HCT116 (cell line): Measurements from ENCODE around the gene SLF1. TPM values are rescaled to one million over a fixed set of nuclear protein-coding genes. Genes with fewer than 3 reads are reported as not detected.

Experiments used
- ATAC-seq: fragments of 200-7000 bp; cut with Tn5 transposase; 2 replicates; pipeline ENCODE4 v1.9.1; 2020; ENCODE audit warnings: mild to moderate bottlenecking, moderate library complexity
- BruUV-seq: library from RNA; stranded (reverse); fragments of 400-500 nt; replicated peaks from 2 replicates; lab custom pipeline; 2021; lab: Mats Ljungman, UMichigan
- CTCF ChIA-PET: fragments of 300-600 bp; sonication (Branson Sonifier 250); formaldehyde crosslinking; loops from one replicate; lab custom pipeline; 2021; ENCODE audit warnings: antibody characterized with exemption; lab: Charles Lee
- POLR2A ChIA-PET: fragments of 300-600, 350-600 bp; sonication (Branson Sonifier 250); formaldehyde crosslinking; loops from one replicate; lab custom pipeline; 2021; ENCODE audit warnings: antibody characterized with exemption; lab: Charles Lee
- RAD21 ChIA-PET, 2 experiments: fragments of 300-600 bp; sonication (Branson Sonifier 250); formaldehyde crosslinking; loops; one replicate each; lab custom pipeline; 2023; ENCODE audit warnings: low total read pairs in 2 of 2; ENCODE audit not compliant: uncharacterized antibody in 2 of 2, unreplicated experiment in 2 of 2, low non-redundant PET in 1 of 2; lab: Charles Lee
- DNase-seq: peaks from one replicate; pipeline ENCODE4 v3.0.0-alpha.2; 2010; ENCODE audit warnings: low read depth, low spot score
- H2AFZ ChIP-seq: fragments of 200-600 bp; shearing (Covaris generic), sonication (generic); 2 replicates; pipeline ENCODE4 v1.6.1; 2017; ENCODE audit warnings: low read depth, mixed run types, mixed read lengths, antibody characterized with exemption, low read length; ENCODE audit not compliant: poor library complexity, severe bottlenecking
- H3K27ac ChIP-seq: 2 replicates; pipeline ENCODE4 v1.5.1; 2012; ENCODE audit warnings: low read depth, low read length
- H3K27me3 ChIP-seq: fragments of 200-600 bp; sonication (generic); 2 replicates; pipeline ENCODE4 v1.6.1; 2016; ENCODE audit warnings: mixed run types, low read length, mixed read lengths; ENCODE audit not compliant: insufficient read depth
- H3K36me3 ChIP-seq, 2 experiments: fragments of 200-500 bp in 1 of 2; fragments of 200-600 bp in 1 of 2; sonication (Bioruptor generic) in 1 of 2; sonication (generic) in 1 of 2; 2 replicates each; pipeline versions ENCODE4 v1.5.1 to v1.6.1; 2014 to 2016; ENCODE audit warnings: low read length in 2 of 2, inconsistent platforms in 1 of 2, mixed read lengths in 1 of 2, mixed run types in 1 of 2; ENCODE audit not compliant: insufficient read depth in 2 of 2, control insufficient read depth in 1 of 2
- H3K4me1 ChIP-seq, 2 experiments: fragments of 200-600 bp in 1 of 2; sonication (generic) in 1 of 2; 2 replicates each; pipeline versions ENCODE4 v1.5.1 to v1.6.1; 2012 to 2017; ENCODE audit warnings: low read length in 2 of 2, inconsistent platforms in 1 of 2, mild to moderate bottlenecking in 1 of 2, mixed read lengths in 1 of 2, mixed run types in 1 of 2, moderate library complexity in 1 of 2; ENCODE audit not compliant: insufficient read depth in 2 of 2, control insufficient read depth in 1 of 2
- H3K4me2 ChIP-seq: fragments of 200-600 bp; sonication (generic); 2 replicates; pipeline ENCODE4 v1.6.1; 2017; ENCODE audit warnings: mixed run types, low read length, mixed read lengths
- H3K4me3 ChIP-seq, 2 experiments: fragments of 200-600 bp in 1 of 2; sonication (generic) in 1 of 2; replicated peaks in 1 of 2; 2 replicates each; pipeline ENCODE4 v1.5.1; 2011 to 2016; ENCODE audit warnings: low read length in 2 of 2, control low read depth in 1 of 2, low read depth in 1 of 2, mild to moderate bottlenecking in 1 of 2, mixed read lengths in 1 of 2, mixed run types in 1 of 2
- H3K79me2 ChIP-seq: fragments of 200-600 bp; sonication (generic); 2 replicates; pipeline ENCODE4 v1.6.1; 2017; ENCODE audit warnings: mild to moderate bottlenecking, mixed run types, low read length, moderate library complexity, mixed read lengths; ENCODE audit not compliant: insufficient read depth
- H3K9ac ChIP-seq: fragments of 200-600 bp; sonication (generic); 2 replicates; pipeline ENCODE4 v1.6.1; 2016; ENCODE audit warnings: low read length, mixed read lengths
- H3K9me2 ChIP-seq: fragments of 200-600 bp; sonication (generic), shearing (Covaris generic); 2 replicates; pipeline ENCODE4 v1.6.1; 2017; ENCODE audit warnings: mixed run types, mild to moderate bottlenecking, moderate library complexity; ENCODE audit not compliant: insufficient read depth
- H3K9me3 ChIP-seq, 2 experiments: fragments of 200-500 bp in 1 of 2; fragments of 200-600 bp in 1 of 2; sonication (Bioruptor generic) in 1 of 2; sonication (generic) in 1 of 2; 2 replicates each; pipeline ENCODE4 v1.6.1; 2014 to 2017; ENCODE audit warnings: low read length in 2 of 2, mixed read lengths in 2 of 2, inconsistent platforms in 1 of 2, low read depth in 1 of 2, mild to moderate bottlenecking in 1 of 2, mixed run types in 1 of 2, moderate library complexity in 1 of 2; ENCODE audit not compliant: control insufficient read depth in 1 of 2, insufficient read depth in 1 of 2
- H4K20me1 ChIP-seq: fragments of 200-600 bp; sonication (generic), shearing (Covaris generic); 2 replicates; pipeline ENCODE4 v1.6.1; 2017; ENCODE audit warnings: mixed run types, mild to moderate bottlenecking, moderate library complexity; ENCODE audit not compliant: insufficient read depth
- CBX3 ChIP-seq: IDR thresholded peaks from 2 replicates; pipeline ENCODE4 v1.6.1; 2012; ENCODE audit warnings: low read depth
- CEBPB ChIP-seq: IDR thresholded peaks from 2 replicates; pipeline ENCODE4 v1.6.1; 2012; ENCODE audit warnings: low read depth
- EGR1 ChIP-seq: IDR thresholded peaks from 2 replicates; pipeline ENCODE4 v1.6.1; 2012; ENCODE audit warnings: low read depth
- ELF1 ChIP-seq: IDR thresholded peaks from 2 replicates; pipeline ENCODE4 v1.6.1; 2012; ENCODE audit warnings: low read depth, borderline replicate concordance
- EZH2 ChIP-seq: fragments of 200-600 bp; sonication (generic); IDR thresholded peaks from 2 replicates; pipeline ENCODE4 v1.6.1; 2017; ENCODE audit warnings: antibody characterized with exemption, mixed run types
- EZH2phosphoT487 ChIP-seq: fragments of 200-600 bp; IDR thresholded peaks from 2 replicates; pipeline ENCODE4 v1.6.1; 2018; ENCODE audit warnings: antibody characterized with exemption, borderline replicate concordance
- FOSL1 ChIP-seq: IDR thresholded peaks from 2 replicates; pipeline ENCODE4 v1.6.1; 2012; ENCODE audit warnings: low read depth
- JUND ChIP-seq: IDR thresholded peaks from 2 replicates; pipeline ENCODE4 v1.6.1; 2012
- POLR2AphosphoS5 ChIP-seq: IDR thresholded peaks from 2 replicates; pipeline ENCODE4 v1.6.1; 2011; ENCODE audit warnings: mild to moderate bottlenecking, low read depth, low read length, moderate library complexity
- SIN3A ChIP-seq: IDR thresholded peaks from 2 replicates; pipeline ENCODE4 v1.6.1; 2012; ENCODE audit warnings: low read depth
- SP1 ChIP-seq: IDR thresholded peaks from 2 replicates; pipeline ENCODE4 v1.6.1; 2012; ENCODE audit warnings: low read depth
- TCF7L2 ChIP-seq: IDR thresholded peaks from 2 replicates; pipeline ENCODE4 v1.7.0; 2011; ENCODE audit warnings: borderline replicate concordance, inconsistent platforms; ENCODE audit not compliant: insufficient read depth, insufficient read length; ENCODE audit errors: extremely low read depth
- ZFX ChIP-seq: fragments of 450-650 bp; IDR thresholded peaks from 2 replicates; pipeline ENCODE4 v1.6.1; 2017
- ZNF274 ChIP-seq: fragments of 200-500 bp; sonication (Bioruptor generic); IDR thresholded peaks from 2 replicates; pipeline ENCODE4 v1.6.1; 2014; ENCODE audit warnings: mild to moderate bottlenecking, low read depth, low read length, inconsistent platforms
- intact Hi-C: fragments of 100-400 bp; cut with micrococcal nuclease; formaldehyde crosslinking; loops from 2 replicates; pipeline ENCODE4 v1.10.0; 2022
- total RNA-seq: library from RNA; stranded (reverse); gene quantifications from one replicate; pipeline ENCODE4 v1.2.1, GENCODE V29; 2021; ENCODE audit not compliant: unreplicated experiment
- TF ChIP-seq, protein P1 (sequence below): IDR thresholded peaks from 2 replicates; pipeline ENCODE4 v1.6.1; 2011; ENCODE audit warnings: mild to moderate bottlenecking, low read length, moderate library complexity; ENCODE audit not compliant: insufficient replicate concordance; ENCODE audit errors: extremely low read depth
- TF ChIP-seq, protein P2 (sequence below): IDR thresholded peaks from 2 replicates; pipeline ENCODE4 v1.6.1; 2012
- TF ChIP-seq, protein P3 (sequence below): IDR thresholded peaks from 2 replicates; pipeline ENCODE4 v1.6.1; 2012

The SLF1 gene
- total RNA-seq, 1 experiment from 2014 or later = 10.4 TPM

DNA sequence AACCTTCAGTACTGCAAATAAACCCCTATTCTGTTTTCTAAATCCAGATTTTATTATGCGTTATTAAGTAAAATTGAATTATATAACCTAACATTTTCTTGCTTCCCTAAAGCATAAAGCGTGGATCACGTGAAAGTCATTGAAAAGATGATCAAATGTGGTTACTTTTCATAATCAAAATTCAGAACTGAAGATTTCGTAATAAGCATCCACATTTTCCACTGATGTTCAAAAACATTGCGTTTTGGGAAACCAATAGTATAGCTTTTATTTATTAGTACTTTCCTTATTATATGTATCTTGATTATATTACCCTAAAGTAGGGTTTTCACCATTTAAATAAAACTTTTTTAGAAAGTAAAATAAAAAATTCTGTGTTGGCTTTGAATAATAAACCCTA is 1.8 kb downstream of the SLF1 start:
- no peaks in the 10 kb centered on the region for H3K9me3 ChIP-seq
- no peak overlapping the region for H3K9ac ChIP-seq
- ChIA-PET POLR2A (no interaction called here), RAD21 (no interaction called here)
- H3K4me1 ChIP-seq = peaks cover 5 to 18% of the 10 kb centered on the region in 2 experiments
- peaks cover 77% of the 10 kb centered on the region for H3K79me2 ChIP-seq
- intact Hi-C loops = no loop called here
- H3K36me3 ChIP-seq = no peaks in the 10 kb centered on the region
- ATAC-seq = no peak
- peak overlapping the region; percentile 96; the same call in 1 of the 2 replicates for H3K4me2 ChIP-seq
- H2AFZ ChIP-seq = no peak overlapping the region
- H3K4me3 ChIP-seq = no peak overlapping the region
- no TSS peak for BruUV-seq
- no peak overlapping the region for H3K27ac ChIP-seq
- no peak for DNase-seq
- no peaks in the 10 kb centered on the region for H3K27me3 ChIP-seq
- TF ChIP-seq, protein P1, sequence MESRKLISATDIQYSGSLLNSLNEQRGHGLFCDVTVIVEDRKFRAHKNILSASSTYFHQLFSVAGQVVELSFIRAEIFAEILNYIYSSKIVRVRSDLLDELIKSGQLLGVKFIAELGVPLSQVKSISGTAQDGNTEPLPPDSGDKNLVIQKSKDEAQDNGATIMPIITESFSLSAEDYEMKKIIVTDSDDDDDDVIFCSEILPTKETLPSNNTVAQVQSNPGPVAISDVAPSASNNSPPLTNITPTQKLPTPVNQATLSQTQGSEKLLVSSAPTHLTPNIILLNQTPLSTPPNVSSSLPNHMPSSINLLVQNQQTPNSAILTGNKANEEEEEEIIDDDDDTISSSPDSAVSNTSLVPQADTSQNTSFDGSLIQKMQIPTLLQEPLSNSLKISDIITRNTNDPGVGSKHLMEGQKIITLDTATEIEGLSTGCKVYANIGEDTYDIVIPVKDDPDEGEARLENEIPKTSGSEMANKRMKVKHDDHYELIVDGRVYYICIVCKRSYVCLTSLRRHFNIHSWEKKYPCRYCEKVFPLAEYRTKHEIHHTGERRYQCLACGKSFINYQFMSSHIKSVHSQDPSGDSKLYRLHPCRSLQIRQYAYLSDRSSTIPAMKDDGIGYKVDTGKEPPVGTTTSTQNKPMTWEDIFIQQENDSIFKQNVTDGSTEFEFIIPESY = no peak
- no peak for TF ChIP-seq FOSL1
- no peak for TF ChIP-seq CBX3
- no peak for TF ChIP-seq EZH2
- no peak for TF ChIP-seq ZFX
- no peak for TF ChIP-seq CEBPB
- TF ChIP-seq SP1 = no peak
- TF ChIP-seq, all 23 proteins: peak for 0
- peaks cover 4% of the 10 kb centered on the region; the same call in 1 of the 2 replicates for H4K20me1 ChIP-seq
- CTCF ChIA-PET = no interaction called here
- no peaks in the 10 kb centered on the region for H3K9me2 ChIP-seq

DNA sequence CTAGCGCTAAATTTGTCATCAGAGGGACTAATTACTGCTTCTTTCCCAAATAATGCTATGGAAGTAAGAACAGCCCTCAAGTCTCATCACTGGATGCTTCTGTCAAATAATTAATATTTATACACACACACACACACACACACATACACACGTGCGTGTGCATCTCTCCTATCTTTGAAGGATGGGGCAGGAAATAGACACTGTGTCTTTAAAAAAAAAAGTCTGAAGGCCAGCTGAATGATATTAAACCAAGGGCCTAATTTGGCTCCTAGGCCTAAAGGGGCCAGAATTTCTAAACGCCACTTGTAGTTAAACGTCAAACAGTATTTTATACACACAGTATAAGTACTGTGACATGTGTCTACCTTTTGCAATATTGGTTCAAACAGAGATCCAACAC is 3.3 kb downstream of the SLF1 start:
- DNase-seq = no peak
- peaks cover 5 to 18% of the 10 kb centered on the region in 2 experiments for H3K4me1 ChIP-seq
- no TSS peak for BruUV-seq
- ChIA-PET RAD21 (no interaction called here), POLR2A (no interaction called here), CTCF (no interaction called here)
- H2AFZ ChIP-seq = no peak overlapping the region
- intact Hi-C loops = no loop called here
- no peak overlapping the region for H3K4me2 ChIP-seq
- H3K27me3 ChIP-seq = no peaks in the 10 kb centered on the region
- TF ChIP-seq ELF1 (no peak), TCF7L2 (no peak), SP1 (no peak), ZNF274 (no peak), FOSL1 (no peak), JUND (no peak), EZH2 (no peak), CEBPB (no peak), POLR2AphosphoS5 (no peak), SIN3A (no peak), CBX3 (no peak), EGR1 (no peak), EZH2phosphoT487 (no peak)
- TF ChIP-seq, protein P2, sequence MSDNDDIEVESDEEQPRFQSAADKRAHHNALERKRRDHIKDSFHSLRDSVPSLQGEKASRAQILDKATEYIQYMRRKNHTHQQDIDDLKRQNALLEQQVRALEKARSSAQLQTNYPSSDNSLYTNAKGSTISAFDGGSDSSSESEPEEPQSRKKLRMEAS = no peak
- TF ChIP-seq, protein P3, sequence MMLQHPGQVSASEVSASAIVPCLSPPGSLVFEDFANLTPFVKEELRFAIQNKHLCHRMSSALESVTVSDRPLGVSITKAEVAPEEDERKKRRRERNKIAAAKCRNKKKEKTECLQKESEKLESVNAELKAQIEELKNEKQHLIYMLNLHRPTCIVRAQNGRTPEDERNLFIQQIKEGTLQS = no peak
- TF ChIP-seq, protein P1 = no peak
- TF ChIP-seq, all 23 proteins: peak for 0
- H3K4me3 ChIP-seq = no peak overlapping the region
- no peaks in the 10 kb centered on the region for H3K9me3 ChIP-seq
- ATAC-seq = no peak
- no peak overlapping the region for H3K27ac ChIP-seq
- no peak overlapping the region for H3K9ac ChIP-seq
- peaks cover 83% of the 10 kb centered on the region for H3K79me2 ChIP-seq
- peaks cover 4% of the 10 kb centered on the region; the same call in 1 of the 2 replicates for H4K20me1 ChIP-seq
- H3K36me3 ChIP-seq = no peaks in the 10 kb centered on the region
- no peaks in the 10 kb centered on the region for H3K9me2 ChIP-seq
